MM.1S (cell line): ENCODE results near the gene PAK1.

Experiments
- DNase-seq: peaks from one replicate; pipeline ENCODE4 v3.0.0-alpha.2; 2015
- H2AFZ ChIP-seq: fragments of 300-600 bp; sonication (generic); 2 replicates; pipeline ENCODE4 v1.6.0; 2016; ENCODE audit warnings: antibody characterized with exemption, low read length
- H3F3A ChIP-seq: fragments of 300-600 bp; sonication (generic); 2 replicates; pipeline ENCODE4 v1.6.1; 2016; ENCODE audit warnings: mild to moderate bottlenecking, antibody characterized with exemption, low read length, moderate library complexity, mixed read lengths; ENCODE audit not compliant: insufficient read depth
- H3K27ac ChIP-seq: fragments of 300-600 bp; sonication (generic); 2 replicates; pipeline ENCODE4 v1.5.1; 2016; ENCODE audit warnings: mild to moderate bottlenecking, low read length
- H3K27me3 ChIP-seq: fragments of 300-600 bp; sonication (generic); replicated peaks from 2 replicates; pipeline ENCODE4 v1.6.0; 2016; ENCODE audit warnings: low read length; ENCODE audit not compliant: insufficient read depth
- H3K36me3 ChIP-seq: fragments of 300-600 bp; sonication (generic); replicated peaks from 2 replicates; pipeline ENCODE4 v1.6.1; 2016; ENCODE audit warnings: mild to moderate bottlenecking, low read length, mixed read lengths; ENCODE audit not compliant: insufficient read depth
- H3K4me1 ChIP-seq: fragments of 300-600 bp; sonication (generic); 2 replicates; pipeline ENCODE4 v1.6.1; 2016; ENCODE audit warnings: low read length, mixed read lengths
- H3K4me2 ChIP-seq: fragments of 300-600 bp; sonication (generic); 2 replicates; pipeline ENCODE4 v1.6.0; 2016; ENCODE audit warnings: low read depth, low read length
- H3K4me3 ChIP-seq: fragments of 300-600 bp; sonication (generic); 2 replicates; pipeline ENCODE4 v1.5.1; 2016; ENCODE audit warnings: low read length, mixed read lengths
- H3K79me2 ChIP-seq: fragments of 300-600 bp; sonication (generic); 2 replicates; pipeline ENCODE4 v1.6.1; 2016; ENCODE audit warnings: mixed run types, low read length, mixed read lengths
- H3K9ac ChIP-seq: fragments of 300-600 bp; sonication (generic); 2 replicates; pipeline ENCODE4 v1.6.1; 2016; ENCODE audit warnings: low read length, mixed read lengths
- H3K9me2 ChIP-seq: fragments of 300-600 bp; sonication (generic); replicated peaks from 2 replicates; pipeline ENCODE4 v1.6.1; 2016; ENCODE audit warnings: mild to moderate bottlenecking, low read length, mixed read lengths; ENCODE audit not compliant: insufficient read depth
- H3K9me3 ChIP-seq: fragments of 300-600 bp; sonication (generic); replicated peaks from 2 replicates; pipeline ENCODE4 v1.6.1; 2016; ENCODE audit warnings: mild to moderate bottlenecking, low read length, mixed read lengths; ENCODE audit not compliant: insufficient read depth
- H4K20me1 ChIP-seq: fragments of 300-600 bp; sonication (generic); 2 replicates; pipeline ENCODE4 v1.6.1; 2016; ENCODE audit warnings: mild to moderate bottlenecking, low read length, moderate library complexity, mixed read lengths; ENCODE audit not compliant: insufficient read depth
- CTCF ChIP-seq: fragments of 300-600 bp; sonication (generic); IDR thresholded peaks from 2 replicates; pipeline ENCODE4 v1.5.1; 2016; ENCODE audit warnings: antibody characterized with exemption, low read length, mixed read lengths
- EZH2 ChIP-seq: fragments of 300-600 bp; sonication (generic); optimal IDR thresholded peaks from 2 replicates; pipeline ENCODE3; 2017; ENCODE audit warnings: low read depth, mild to moderate bottlenecking, antibody characterized with exemption, low read length, mixed read lengths
- EZH2phosphoT487 ChIP-seq: fragments of 300-600 bp; sonication (generic); IDR thresholded peaks from 2 replicates; pipeline ENCODE4 v1.6.1; 2018; ENCODE audit warnings: antibody characterized with exemption, low read length

Gene PAK1

GRCh38 chr11:77440678-77441077, 33.2 kb downstream of the PAK1 start:
- TF ChIP-seq CTCF (no peak), EZH2phosphoT487 (no peak), EZH2 (no peak)
- Histone ChIP-seq H3F3A (peaks cover 25% of the 10 kb centered on the region), H2AFZ (no peak overlapping the region), H3K4me2 (no peak overlapping the region), H3K79me2 (peaks cover 48% of the 10 kb centered on the region), H3K9me3 (no peaks in the 10 kb centered on the region), H3K27me3 (no peaks in the 10 kb centered on the region), H4K20me1 (no peaks in the 10 kb centered on the region), H3K9ac (no peak overlapping the region), H3K4me1 (peaks cover 85% of the 10 kb centered on the region), H3K4me3 (no peak overlapping the region), H3K27ac (peak overlapping the region; percentile 85; the same call in 1 of the 2 replicates), H3K9me2 (no peaks in the 10 kb centered on the region), H3K36me3 (no peaks in the 10 kb centered on the region)
- DNase-seq: no peak

GRCh38 chr11:77438487-77438886, 35.4 kb downstream of the PAK1 start:
- no peak for TF ChIP-seq EZH2phosphoT487
- TF ChIP-seq CTCF: no peak
- no peak for TF ChIP-seq EZH2
- H3K4me3 ChIP-seq: no peak overlapping the region
- peak overlapping the region; percentile 81 for H3K27ac ChIP-seq
- H3F3A ChIP-seq: peaks cover 25% of the 10 kb centered on the region
- H2AFZ ChIP-seq: peak overlapping the region; percentile 13; the same call in 1 of the 2 replicates
- peak overlapping the region; percentile 32; the same call in 1 of the 2 replicates for H3K9ac ChIP-seq
- no peaks in the 10 kb centered on the region for H3K36me3 ChIP-seq
- DNase-seq: peak; percentile 70
- H3K79me2 ChIP-seq: peaks cover 60% of the 10 kb centered on the region
- H3K4me2 ChIP-seq: peak overlapping the region; percentile 52
- H3K9me2 ChIP-seq: no peaks in the 10 kb centered on the region
- no peaks in the 10 kb centered on the region for H4K20me1 ChIP-seq
- no peaks in the 10 kb centered on the region for H3K27me3 ChIP-seq
- no peaks in the 10 kb centered on the region for H3K9me3 ChIP-seq
- H3K4me1 ChIP-seq: peaks cover 64% of the 10 kb centered on the region

- no peak for DNase-seq
- Histone ChIP-seq H3K27me3 (no peaks in the 10 kb centered on the region), H3K9me2 (no peaks in the 10 kb centered on the region), H3K36me3 (no peaks in the 10 kb centered on the region), H3F3A (peaks cover 17% of the 10 kb centered on the region), H3K4me3 (no peak overlapping the region), H3K9ac (no peak overlapping the region), H4K20me1 (no peaks in the 10 kb centered on the region), H3K9me3 (no peaks in the 10 kb centered on the region), H3K27ac (no peak overlapping the region), H2AFZ (no peak overlapping the region), H3K4me1 (peaks cover 56% of the 10 kb centered on the region), H3K4me2 (peak overlapping the region; percentile 58; the same call in 1 of the 2 replicates), H3K79me2 (peaks cover 57% of the 10 kb centered on the region)
- TF ChIP-seq EZH2 (no peak), CTCF (no peak), EZH2phosphoT487 (no peak)
Measured at GRCh38 chr11:77436969-77437368, 36.9 kb downstream of the PAK1 start.
